Skeletal muscle tissue (tissue), 4 donors: Measurements from ENCODE around the gene ARHGAP31. TPM values are rescaled to one million over a fixed set of nuclear protein-coding genes. Genes with fewer than 3 reads are reported as not detected.

Experiments
- H3K27ac ChIP-seq: one replicate; pipeline ENCODE4 v1.7.0; 2013; ENCODE audit warnings: mild to moderate bottlenecking, low read depth, low read length, inconsistent platforms
- H3K27me3 ChIP-seq, 3 donors: one replicate each; pipeline ENCODE4 v1.7.0; 2013; ENCODE audit warnings: low read length in 3 of 3; ENCODE audit not compliant: control insufficient read depth in 3 of 3, insufficient read depth in 3 of 3
- H3K36me3 ChIP-seq, 3 donors: one replicate each; pipeline ENCODE4 v1.7.0; 2013; ENCODE audit warnings: low read length in 3 of 3; ENCODE audit not compliant: control insufficient read depth in 3 of 3, insufficient read depth in 3 of 3
- H3K4me1 ChIP-seq, 3 donors: one replicate each; pipeline ENCODE4 v1.7.0; 2013; ENCODE audit warnings: low read length in 3 of 3, mild to moderate bottlenecking in 3 of 3; ENCODE audit not compliant: control insufficient read depth in 3 of 3, insufficient read depth in 3 of 3
- H3K4me3 ChIP-seq, 3 donors: one replicate each; pipeline ENCODE4 v1.7.0; 2013; ENCODE audit warnings: low read length in 3 of 3
- H3K9ac ChIP-seq, 3 donors: one replicate each; pipeline ENCODE4 v1.7.0; 2013; ENCODE audit warnings: low read length in 3 of 3, mild to moderate bottlenecking in 3 of 3, moderate library complexity in 2 of 3, low read depth in 1 of 3
- H3K9me3 ChIP-seq, 3 donors: one replicate each; pipeline ENCODE4 v1.7.0; 2013; ENCODE audit warnings: low read length in 3 of 3; ENCODE audit not compliant: control insufficient read depth in 3 of 3
- total RNA-seq: library from RNA; depleted of rRNA; stranded (reverse); fragments of >200 nt; gene quantifications from one replicate; pipeline ENCODE4 v1.2.3, GENCODE V29; 2014
- donor health status: Osteomylitis.

The ARHGAP31 gene
- total RNA-seq, 1 donor from 2014 or later = 9.4 TPM

- Histone ChIP-seq H3K4me1 (no peaks in the 10 kb centered on the region), H3K4me3 (no peak overlapping the region), H3K27me3 (no peaks in the 10 kb centered on the region), H3K36me3 (no peaks in the 10 kb centered on the region), H3K9me3 (no peaks in the 10 kb centered on the region), H3K9ac (no peak overlapping the region), H3K27ac (peak overlapping the region; percentile 71)
These were observed 15.1 kb upstream of the ARHGAP31 start for GRCh38 chr3:119279101-119279554.

- Histone ChIP-seq H3K27ac (peak overlapping the region; percentile 71), H3K9ac (no peak overlapping the region), H3K4me3 (no peak overlapping the region)
These were observed 14.5 kb upstream of the ARHGAP31 start for GRCh38 chr3:119279584-119280243.

GRCh38 chr3:119288669-119289403 lies 5.3 kb upstream of the ARHGAP31 start:
- Histone ChIP-seq H3K4me3 (no peak overlapping the region), H3K4me1 (peaks cover 4 to 11% (median 10%) of the 10 kb centered on the region in 3 donors), H3K9ac (no peak overlapping the region), H3K9me3 (no peaks in the 10 kb centered on the region), H3K27ac (no peak overlapping the region), H3K27me3 (no peaks in the 10 kb centered on the region), H3K36me3 (no peaks in the 10 kb centered on the region)

More at GRCh38 chr3:119279584-119280243, 14.5 kb upstream of the ARHGAP31 start:
- Histone ChIP-seq H3K9me3 (no peaks in the 10 kb centered on the region), H3K27me3 (no peaks in the 10 kb centered on the region), H3K4me1 (no peaks in the 10 kb centered on the region), H3K36me3 (no peaks in the 10 kb centered on the region)

GRCh38 chr3:119289404-119289770 lies 4.8 kb upstream of the ARHGAP31 start:
- H3K36me3 ChIP-seq = no peaks in the 10 kb centered on the region
- no peak overlapping the region for H3K9ac ChIP-seq
- H3K4me3 ChIP-seq = no peak overlapping the region
- H3K27ac ChIP-seq = no peak overlapping the region
- H3K27me3 ChIP-seq = no peaks in the 10 kb centered on the region
- H3K9me3 ChIP-seq = no peaks in the 10 kb centered on the region
- H3K4me1 ChIP-seq = peaks cover 4 to 11% (median 10%) of the 10 kb centered on the region in 3 donors

- H3K27ac ChIP-seq = no peak overlapping the region
- peaks cover 6 to 17% (median 10%) of the 10 kb centered on the region in 3 donors for H3K4me1 ChIP-seq
- no peaks in the 10 kb centered on the region for H3K9me3 ChIP-seq
- H3K27me3 ChIP-seq = no peaks in the 10 kb centered on the region
- no peak overlapping the region for H3K9ac ChIP-seq
- H3K36me3 ChIP-seq = no peaks in the 10 kb centered on the region
- no peak overlapping the region for H3K4me3 ChIP-seq
These were observed 3.6 kb upstream of the ARHGAP31 start for GRCh38 chr3:119290613-119291012.

GRCh38 chr3:119291062-119291700 lies 3.0 kb upstream of the ARHGAP31 start:
- H3K36me3 ChIP-seq = no peaks in the 10 kb centered on the region
- no peaks in the 10 kb centered on the region for H3K9me3 ChIP-seq
- peaks cover 6 to 17% (median 10%) of the 10 kb centered on the region in 3 donors for H3K4me1 ChIP-seq
- no peaks in the 10 kb centered on the region for H3K27me3 ChIP-seq
- no peak overlapping the region for H3K9ac ChIP-seq
- H3K4me3 ChIP-seq = no peak overlapping the region
- no peak overlapping the region for H3K27ac ChIP-seq

- Histone ChIP-seq H3K4me3 (no peak overlapping the region), H3K9me3 (no peaks in the 10 kb centered on the region)
These were observed 1.5 kb upstream of the ARHGAP31 start for GRCh38 chr3:119292666-119293065.

GRCh38 chr3:119293105-119293870 lies 895 bp upstream of the ARHGAP31 start:
- Histone ChIP-seq H3K9me3 (no peaks in the 10 kb centered on the region), H3K36me3 (no peaks in the 10 kb centered on the region), H3K9ac (peak overlapping the region; percentile 75 to 84 (median 83)), H3K4me3 (peak overlapping the region; percentile 82 to 91 (median 87)), H3K27me3 (no peaks in the 10 kb centered on the region), H3K4me1 (peaks cover 10 to 31% (median 10%) of the 10 kb centered on the region in 3 donors), H3K27ac (peak overlapping the region; percentile 76)

More at GRCh38 chr3:119292666-119293065, 1.5 kb upstream of the ARHGAP31 start:
- Histone ChIP-seq H3K4me1 (peaks cover 10 to 27% (median 10%) of the 10 kb centered on the region in 3 donors), H3K27ac (no peak overlapping the region), H3K27me3 (no peaks in the 10 kb centered on the region), H3K9ac (no peak overlapping the region), H3K36me3 (no peaks in the 10 kb centered on the region)
